Right kidney (tissue), 9 donors: ENCODE measurements around the gene PDE11A.
"Not testable (repeated sequence)": the region's sequence is repeated elsewhere in the genome, so short reads cannot be mapped to it uniquely, and the experiment has no call there.

Experiments
- DNase-seq: peaks from one replicate; pipeline ENCODE4 v3.0.0-alpha.2; 2016
- long read RNA-seq, 8 donors: transcript quantifications; one replicate each; lab custom pipeline, GENCODE V29; 2026

The PDE11A gene
- long read RNA-seq, donor 1 = 0 reads
- long read RNA-seq, donor 2 = 0 reads
- long read RNA-seq, donor 3 = 0 reads
- long read RNA-seq, donor 4 = 0 reads
- long read RNA-seq, donor 5 = 0 reads
- long read RNA-seq, donor 6 = 0 reads
- long read RNA-seq, donor 7 = 0 reads
- long read RNA-seq, donor 8 = 0 reads

DNA sequence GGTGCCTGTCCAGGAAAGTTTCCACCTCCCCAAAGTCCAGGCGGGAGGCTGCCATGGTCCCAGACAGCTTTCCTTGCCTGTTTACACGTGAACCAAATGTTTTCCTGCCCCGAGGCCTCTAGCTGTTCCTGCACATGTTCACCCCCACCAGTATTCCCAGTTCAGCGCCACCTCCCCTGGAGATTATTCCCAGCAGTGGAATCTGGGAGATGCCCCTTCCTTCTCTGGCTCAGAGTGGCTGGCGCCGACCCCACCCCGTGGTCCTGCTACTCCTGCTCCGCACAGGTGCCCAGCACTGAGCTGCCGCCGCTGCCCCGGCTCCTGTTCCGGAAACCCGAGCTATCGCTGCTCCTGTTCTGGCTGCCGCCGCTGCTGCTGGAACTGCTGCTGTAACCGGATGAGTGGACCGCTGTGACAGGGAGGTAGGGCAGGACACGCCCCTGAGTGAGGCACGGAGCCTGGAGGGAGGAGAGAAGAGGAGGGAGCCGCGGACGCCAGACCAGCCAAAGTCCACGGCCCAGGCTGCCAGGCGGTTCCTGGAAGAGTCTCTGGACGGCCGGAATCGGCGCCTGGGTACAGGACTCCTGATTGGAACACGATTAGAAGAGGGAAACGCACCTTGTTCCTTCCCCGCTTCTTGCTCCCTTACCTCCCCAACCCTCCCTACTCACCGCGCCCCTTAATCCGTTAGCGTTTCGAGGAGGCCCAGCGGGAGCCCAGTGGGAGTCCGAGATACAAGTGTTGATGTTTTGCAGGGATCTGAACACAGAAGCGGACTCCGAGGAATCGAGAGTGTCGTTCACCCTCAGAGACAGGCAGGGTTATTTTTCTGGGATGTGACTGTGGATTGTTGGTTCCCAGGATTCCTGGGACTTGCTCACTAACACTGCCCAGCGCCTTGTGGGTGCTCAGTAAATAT, at the start of gene PDE11A:
Gene PDE11A (minus strand): TSS at position 395 of the 919 bp plus-strand sequence. CDS start 340 bp downstream, at position 55.
- peak; percentile 74 for DNase-seq

DNA sequence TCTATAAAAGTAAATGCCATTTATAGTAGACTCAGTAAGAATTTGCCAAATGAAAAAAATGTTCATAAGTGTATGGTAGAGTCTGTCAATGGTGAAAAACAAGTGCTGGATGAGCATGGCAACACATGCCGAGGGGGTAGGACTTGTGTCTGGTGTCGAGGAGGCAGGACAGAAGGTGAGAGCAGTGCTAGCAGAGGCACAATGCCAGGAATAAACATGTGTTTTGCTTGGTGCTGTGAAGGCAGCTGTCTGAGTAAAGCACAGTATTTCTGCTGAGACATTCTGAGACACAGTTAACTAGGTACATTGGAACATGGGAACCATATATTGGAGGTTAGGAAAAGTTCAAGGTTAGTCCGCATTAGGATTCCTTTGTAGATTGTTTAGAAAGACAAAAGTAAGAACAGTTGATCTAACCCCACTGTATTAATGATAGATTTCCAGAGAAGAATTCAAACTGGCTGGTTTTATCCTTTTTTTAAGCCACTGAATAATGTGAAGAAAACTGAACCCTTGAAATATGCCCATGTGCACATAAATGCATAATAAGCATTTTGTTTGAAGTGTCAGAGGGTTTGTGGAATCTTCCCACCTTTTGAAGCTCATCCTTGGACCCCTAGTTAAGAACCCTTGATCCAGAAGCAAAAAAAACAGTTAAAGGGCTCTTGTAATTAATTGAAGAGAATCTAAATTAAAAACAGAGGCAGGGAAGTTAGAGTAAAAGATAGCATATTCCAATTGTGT, 46.8 kb upstream of the PDE11A start:
- no peak for DNase-seq

DNA sequence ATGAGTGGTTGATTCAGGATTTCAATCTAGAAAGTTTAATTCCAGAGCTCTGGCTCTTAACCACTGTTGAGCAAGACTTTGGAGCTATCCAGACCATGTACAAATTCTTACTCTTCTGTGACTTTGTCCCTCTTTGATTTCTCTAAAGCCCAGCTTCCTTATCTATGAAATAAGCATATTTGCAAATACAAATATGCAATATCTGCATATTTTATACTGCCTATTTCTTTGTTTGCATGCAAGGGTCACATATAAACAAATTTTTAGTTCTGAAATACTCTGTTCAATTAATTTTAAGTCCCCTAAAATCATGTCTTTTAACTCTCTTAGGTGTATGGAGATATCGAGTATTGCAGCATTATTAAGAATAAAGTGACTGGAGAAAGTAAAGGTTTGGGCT, 45.1 kb upstream of the PDE11A start:
- no peak for DNase-seq

DNA sequence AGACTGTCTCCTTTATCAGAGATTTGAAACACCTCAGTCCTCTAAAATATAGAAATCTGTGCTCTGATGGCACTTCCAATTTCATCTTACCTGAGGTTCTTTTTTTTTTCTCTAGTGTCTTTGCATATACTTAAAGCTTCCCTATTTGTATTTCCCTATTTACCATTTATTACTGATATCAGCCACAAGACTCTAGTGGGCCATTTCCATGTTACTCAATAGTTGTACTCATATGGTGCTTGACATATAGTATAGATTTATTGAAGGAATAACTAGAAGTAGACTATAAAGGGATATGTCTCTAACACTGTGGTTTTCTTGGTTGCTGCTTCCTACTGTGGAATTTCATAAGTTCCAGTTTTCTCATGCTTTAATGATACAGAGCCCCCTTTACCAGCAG, 42.7 kb upstream of the PDE11A start:
- no peak for DNase-seq

DNA sequence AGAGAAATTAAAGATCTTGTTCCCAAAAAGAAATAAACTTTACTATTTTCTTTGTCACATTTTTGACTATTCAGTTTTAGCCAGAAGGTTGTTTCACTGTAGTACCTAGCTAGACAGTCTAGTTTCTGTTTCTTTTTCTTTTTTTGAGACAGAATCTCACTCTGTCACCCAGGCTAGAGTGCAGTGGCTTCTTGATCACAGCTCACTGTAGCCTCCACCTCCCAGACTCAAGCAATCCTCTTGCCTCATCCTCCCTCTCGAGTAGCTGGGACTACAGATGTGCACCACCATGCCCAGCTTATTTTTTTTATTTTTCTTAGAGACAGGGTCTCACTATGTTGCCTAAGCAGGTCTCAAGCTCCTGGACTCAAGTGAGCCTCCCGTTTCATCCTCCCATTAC, 41.9 kb upstream of the PDE11A start:
- no peak for DNase-seq

DNA sequence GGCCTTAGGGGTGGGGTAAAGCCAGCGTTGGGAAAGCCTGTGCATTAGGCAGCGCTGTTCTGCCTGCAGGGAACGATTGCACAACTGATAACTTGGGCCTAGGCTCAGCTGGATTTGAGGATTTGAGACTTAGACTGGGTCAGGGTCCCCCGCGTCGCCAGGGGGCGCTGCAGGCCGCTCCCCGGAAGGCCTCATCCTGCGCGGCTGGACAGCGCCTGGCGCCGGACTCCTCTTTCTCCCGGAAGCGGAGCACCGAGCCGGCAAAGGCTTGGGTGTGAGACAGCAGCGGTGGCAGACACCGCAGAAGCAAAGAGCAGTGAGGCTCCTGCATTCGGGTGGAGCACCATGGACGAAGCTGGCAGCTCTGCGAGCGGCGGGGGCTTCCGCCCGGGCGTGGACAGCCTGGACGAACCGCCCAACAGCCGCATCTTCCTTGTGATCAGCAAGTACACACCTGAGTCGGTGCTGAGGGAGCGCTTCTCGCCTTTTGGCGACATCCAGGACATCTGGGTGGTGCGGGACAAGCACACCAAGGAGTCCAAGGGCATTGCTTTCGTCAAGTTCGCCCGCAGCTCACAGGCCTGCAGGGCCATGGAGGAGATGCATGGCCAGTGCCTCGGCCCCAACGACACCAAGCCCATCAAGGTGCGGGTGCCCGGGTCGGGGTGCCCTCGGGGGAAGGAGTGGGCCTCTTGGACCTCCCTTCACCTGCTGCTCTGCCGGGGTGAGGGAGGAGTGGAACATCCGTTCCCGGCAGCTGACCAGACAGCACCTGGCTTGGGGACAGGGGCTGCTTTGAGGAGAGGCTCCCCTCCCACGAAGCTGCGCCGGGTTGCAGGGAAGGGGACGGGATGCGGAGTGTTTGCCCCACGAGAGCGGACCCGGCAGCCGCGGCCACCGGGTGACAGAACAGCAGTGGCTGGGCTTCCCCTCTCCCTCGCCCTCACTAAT, 39.9 kb upstream of the PDE11A start, which contains the start of gene RBM45:
Gene RBM45 (plus strand): TSS at position 236 of the 951 bp plus-strand sequence. CDS start 110 bp downstream, at position 346.
- DNase-seq = peak; percentile 88

DNA sequence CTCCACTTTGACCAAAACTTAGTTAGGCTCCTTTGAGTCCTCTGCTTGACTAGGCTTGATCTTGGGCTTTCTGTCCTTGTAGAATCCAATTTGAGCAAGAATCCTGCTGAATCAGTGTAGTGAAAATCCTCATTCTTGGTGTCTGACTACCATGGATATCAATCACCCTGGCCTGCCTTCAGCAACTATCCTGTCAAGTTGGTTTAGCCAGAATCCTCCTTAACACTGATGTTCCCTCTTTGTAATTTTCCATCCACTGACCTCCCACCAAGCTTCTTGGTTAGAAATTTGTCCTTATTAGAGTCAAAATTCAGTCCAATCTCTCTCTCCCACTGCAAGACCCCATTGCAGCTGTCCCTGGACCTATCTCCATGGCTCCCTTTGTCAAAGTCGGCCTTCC, 39.2 kb upstream of the PDE11A start:
- no peak for DNase-seq

DNA sequence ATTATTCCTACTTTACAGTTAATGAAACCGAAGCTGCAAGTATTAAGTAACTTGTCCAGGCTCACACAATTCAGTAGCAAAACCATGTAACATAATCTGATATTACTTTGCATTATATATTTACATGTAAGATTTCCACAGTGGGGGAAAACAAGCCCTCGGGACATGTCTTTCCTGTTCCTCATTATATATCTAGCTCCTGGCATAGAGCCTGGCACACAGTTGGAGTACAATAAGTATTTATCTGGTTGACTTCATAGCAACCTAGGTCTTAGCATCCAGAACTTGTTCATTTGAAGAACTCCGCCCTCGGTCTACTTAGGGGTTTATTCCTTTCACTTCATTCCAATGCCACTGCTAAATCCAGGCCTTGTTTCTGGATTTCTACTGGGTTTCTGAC, 38.1 kb upstream of the PDE11A start:
- DNase-seq = no peak

DNA sequence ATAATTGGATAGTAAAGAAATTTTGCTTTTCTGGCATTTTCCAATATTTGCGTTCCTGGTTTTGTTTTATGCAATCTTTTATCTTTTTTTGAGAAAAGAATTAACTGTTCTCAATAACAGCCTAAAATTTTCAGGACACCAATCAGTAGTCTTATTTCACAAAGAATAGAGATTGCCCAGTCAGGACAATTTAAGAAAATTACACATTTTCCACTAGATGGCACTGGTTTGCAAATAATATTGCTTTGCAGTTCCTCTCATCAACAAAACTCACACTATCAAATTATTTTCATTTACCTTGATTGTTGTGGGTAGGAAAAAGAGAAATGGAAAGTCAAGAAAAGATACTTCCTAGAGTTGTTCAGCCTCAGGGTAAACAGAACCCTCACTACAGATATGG, 37.2 kb upstream of the PDE11A start:
- DNase-seq = no peak

DNA sequence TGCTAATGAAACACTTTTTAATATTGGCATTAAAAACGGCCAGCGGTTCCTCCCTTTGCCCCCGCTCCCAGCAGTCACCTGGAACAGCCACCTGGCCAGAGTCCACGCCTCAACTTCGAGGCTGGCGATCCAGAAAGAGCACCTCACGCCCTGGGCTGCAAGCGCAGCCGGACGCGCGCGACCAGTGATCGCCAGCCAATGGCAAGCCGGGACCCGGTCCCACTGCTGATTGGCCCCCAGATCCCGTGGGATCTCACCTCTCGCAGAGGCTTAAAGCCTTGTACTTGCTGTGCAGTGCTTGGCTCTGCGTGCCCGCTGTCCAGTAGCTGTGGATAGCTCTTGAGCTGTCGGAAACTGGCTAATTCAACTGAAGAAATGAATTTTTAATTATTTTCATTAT, 35.6 kb upstream of the PDE11A start:
- no peak for DNase-seq

DNA sequence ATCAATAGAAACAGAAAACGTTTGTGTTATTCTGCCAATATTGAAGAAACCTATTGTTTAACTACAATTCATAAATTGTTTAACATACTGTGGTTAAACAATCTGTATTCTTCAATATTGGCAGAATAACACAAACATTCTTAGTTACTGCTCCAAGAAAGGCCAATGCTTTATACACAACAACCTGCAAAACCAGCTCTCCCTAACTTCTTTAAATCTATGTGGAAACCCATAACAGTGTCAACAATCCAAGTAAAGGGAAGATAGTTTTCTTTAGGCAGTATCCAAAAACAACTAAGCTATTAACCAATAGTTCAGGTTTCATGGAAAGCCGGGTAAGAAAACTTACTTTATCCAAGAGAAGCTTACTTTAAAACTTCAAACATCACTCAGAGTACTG, 33.5 kb upstream of the PDE11A start:
- no peak for DNase-seq

DNA sequence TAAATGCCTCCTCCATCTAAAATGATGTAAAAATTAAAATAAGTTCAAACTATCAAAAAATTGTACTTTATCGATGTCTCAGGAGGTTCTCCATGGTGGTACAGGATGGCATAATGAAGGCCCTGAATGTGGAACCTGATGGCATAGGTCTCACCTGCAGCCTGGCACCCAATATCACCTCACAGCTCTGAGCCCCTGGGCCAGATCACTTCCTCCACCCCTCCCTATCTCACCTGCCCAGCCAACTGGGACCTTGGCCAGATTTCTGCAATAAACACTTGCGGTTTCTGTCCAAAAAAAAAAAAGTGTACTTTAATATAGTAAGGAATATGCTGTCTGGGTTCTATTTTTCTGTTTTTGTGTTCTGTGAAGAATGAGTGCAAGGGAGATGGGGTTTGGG, 33.0 kb upstream of the PDE11A start:
- no peak for DNase-seq

DNA sequence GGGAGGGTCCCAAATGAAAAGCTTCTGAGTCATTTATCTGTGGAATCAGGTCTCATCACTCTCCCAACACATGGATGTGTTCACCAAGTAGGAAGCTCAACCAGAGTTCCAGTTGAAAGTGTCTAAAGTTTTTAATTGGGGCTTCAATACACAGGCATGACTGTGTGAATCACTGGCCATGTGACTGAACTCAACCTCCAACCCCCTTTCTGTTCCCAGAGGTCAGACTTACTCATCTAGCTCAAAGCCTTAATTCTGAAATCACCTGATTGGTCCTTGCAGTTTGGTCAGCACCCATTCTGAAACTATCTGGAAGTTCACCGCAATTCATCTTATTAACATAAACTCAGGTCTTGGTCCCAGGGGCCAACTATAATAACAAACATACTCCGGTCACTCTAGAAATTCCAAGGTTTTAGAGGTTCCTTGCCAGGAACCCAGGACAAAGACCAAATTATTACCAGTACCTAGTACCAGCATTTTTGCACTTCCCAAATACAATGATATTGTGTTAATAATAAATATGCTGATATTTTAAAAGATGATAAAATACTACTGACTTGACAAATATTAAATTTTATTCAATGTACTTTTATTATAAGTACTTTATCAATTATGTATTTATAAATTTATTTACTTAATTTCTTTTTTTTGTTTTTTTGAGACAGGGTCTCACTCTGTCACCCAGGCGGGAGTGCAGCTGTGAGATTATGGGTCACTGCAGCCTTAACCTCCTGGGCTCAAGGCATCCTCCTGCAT, 28.9 kb upstream of the PDE11A start:
- no peak for DNase-seq

DNA sequence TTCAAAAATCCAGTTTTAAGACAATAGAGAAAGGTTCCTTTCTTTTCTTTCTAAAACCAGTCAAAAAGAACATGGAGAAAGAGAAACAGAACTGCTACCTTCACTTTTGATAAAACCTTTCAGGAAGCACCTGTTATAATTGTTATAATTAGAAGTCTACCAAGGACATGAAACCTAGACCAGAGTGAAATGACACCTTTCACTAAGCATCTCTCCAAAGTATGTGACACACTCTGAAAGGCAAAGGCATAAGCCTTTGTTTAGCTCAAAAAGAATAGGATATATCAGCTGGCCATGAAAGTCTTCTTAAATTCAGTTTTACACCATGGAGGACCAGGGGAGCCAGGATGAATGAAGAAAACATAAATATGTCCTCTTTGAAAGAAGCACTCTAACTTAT, 20.9 kb upstream of the PDE11A start:
- DNase-seq = no peak

DNA sequence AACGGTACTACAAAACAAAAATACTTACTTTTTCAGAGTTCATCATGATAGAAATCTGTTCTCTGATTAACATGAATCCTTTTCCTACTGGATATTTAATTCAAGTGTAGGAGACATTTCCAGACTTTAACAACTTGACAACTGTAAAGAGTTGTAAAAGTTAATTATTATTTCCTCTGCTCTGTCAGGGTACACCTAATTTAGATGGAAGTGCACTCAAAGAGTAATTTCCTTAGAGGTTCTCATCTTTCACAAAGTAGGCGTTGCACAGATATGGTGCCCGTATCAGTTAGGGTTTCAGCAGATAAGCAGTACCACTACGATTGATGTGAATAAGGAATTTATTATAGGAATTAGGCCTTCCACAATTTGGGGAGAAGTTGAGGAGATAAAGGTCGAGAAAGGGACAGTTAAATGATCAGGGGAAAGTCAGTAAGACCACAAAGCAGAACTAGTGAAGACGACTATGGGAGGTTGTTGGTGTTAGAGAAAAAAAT, 16.2 kb upstream of the PDE11A start:
- no peak for DNase-seq

DNA sequence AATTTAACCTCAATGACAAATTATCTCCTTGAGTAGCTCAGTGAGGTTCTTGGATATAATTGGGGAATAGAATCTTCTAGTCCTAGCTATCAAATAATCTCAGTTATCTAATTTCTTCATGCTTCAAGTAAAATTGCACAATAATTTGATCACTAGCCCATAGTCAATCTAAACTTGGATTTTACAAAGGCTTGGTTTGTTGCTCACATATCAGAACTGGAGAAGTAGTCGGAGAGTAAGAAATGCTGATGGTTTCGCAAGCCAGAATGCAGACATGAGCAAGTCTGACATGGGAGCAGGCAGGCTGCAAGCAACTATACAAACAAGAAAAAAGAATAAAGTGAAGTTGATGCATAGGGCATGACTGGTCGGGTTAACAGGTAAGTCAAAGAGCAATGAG, 11.7 kb upstream of the PDE11A start:
- no peak for DNase-seq

DNA sequence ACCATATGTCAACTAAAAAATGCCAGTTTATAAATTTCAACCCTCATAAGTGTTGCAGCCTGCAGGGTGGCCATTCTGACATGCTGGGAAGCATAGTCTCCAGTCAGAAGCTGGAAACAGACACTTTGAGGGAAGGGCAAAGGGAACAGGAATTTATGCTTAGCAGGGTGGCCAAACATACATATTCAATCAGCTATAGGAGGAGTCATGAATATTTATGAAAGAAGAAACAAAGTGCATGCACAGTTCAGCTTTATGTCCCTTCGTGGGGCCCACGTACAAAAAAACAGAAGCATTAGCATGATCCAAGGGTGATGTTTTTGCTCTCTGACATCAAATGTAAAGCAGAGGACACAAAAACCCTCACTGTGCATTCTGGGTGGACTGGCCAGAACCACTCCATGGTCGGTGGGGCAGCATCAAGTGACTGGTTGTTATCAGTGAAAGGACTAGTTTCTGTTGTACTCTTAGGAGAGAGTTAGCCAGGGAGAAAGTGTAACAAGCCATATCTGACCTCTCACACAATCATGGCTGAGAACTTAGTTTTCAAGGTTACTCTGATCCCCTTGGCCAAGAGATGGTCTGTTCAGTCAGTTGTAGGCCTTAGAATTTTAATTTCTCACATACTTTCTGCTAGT, 9.9 kb upstream of the PDE11A start:
- DNase-seq = no peak

DNA sequence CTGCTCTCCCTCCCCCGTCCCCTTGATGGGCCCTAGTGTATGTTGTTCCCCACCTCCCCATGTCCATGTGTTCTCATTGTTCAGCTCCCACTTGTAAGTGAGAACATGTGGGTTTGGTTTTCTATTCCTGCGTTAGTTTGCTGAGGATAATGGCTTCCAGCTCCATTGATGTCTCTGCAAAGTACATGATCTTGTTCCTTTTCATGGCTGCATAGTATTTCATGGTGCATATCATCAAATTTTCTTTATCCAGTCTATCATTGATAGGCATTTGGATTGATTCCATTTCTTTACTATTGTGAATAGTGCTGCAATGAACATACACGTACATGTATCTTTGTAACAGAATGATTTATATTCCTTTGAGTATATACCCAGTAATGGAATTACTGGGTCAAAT, 6.7 kb upstream of the PDE11A start:
- DNase-seq = not testable (repeated sequence)

DNA sequence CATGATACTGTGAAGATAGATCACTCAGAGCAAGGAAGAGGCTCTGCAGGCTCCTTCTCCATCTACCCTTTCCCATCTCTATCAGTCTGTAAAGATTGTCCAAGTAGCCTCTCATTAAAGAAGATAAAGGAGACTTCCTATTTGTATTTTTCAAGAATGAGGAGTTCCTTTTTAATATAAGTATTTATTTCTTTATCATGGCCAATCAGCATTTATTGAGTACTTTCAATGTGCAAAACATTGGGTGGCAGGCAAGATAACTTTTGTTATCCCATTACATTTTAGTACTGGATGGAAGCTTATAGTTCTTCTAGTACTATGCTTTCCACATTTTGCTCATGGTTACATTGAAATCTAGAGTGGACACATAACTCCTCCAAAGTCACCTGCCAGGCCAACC, 3.6 kb upstream of the PDE11A start:
- DNase-seq = no peak

DNA sequence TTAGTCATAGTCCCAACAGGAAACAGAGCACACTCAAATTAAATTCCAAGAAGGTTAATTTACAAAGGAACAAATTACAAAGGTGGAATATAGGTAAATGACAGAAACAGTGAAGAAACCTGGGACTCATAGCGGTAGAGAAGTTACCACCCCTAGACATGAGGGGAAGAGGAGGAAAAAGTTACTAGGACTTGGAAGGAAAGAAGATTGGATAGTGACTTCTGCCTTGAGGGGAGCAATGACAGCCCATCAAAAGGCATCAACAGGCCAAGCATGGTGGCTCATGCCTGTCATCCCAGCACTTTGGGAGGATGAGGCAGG, 2.4 kb upstream of the PDE11A start:
- DNase-seq = no peak
